A549 (cell line): ENCODE data around the gene TMEM138. TPM values are rescaled to one million over a fixed set of nuclear protein-coding genes. Genes with fewer than 3 reads are reported as not detected.
"Not testable (repeated sequence)": the region's sequence is repeated elsewhere in the genome, so short reads cannot be mapped to it uniquely, and the experiment has no call there.

ENCODE experiments used
- ATAC-seq, 2 experiments: fragments of 200-7000 bp in 1 of 2; fragments of >200 bp in 1 of 2; cut with Nextera tagmentation in 1 of 2; cut with Tn5 transposase in 1 of 2; 3 replicates each; pipeline versions ENCODE4 v1.8.0 to v1.9.1; 2018 to 2020; ENCODE audit warnings: mild to moderate bottlenecking in 1 of 2, moderate library complexity in 1 of 2
- CTCF ChIA-PET: fragments of 300-600 bp; sonication (Branson Sonifier 250); formaldehyde crosslinking; extraction: SDS; loops from one replicate; lab custom pipeline; 2021; ENCODE audit warnings: antibody characterized with exemption, inconsistent platforms; lab: Yijun Ruan, JAX
- POLR2A ChIA-PET: fragments of 350-600 bp; formaldehyde crosslinking; extraction: SDS; loops from one replicate; lab custom pipeline; 2021; ENCODE audit warnings: antibody characterized with exemption, inconsistent platforms; lab: Yijun Ruan, JAX
- DNase-seq, 2 experiments: peaks; one replicate each; pipeline versions ENCODE4 v3.0.0 to v3.0.0-alpha.2; 2011 to 2016; ENCODE audit warnings: low read depth in 1 of 2, low spot score in 1 of 2
- FAIRE-seq: peaks from 2 replicates; lab custom pipeline; 2011; peaks lifted over from hg19 to GRCh38; lab: Jason Lieb, UNC
- H3K27ac ChIP-seq, 2 experiments: fragments of >200 bp; sonication (Bioruptor Twin); formaldehyde crosslinking; 3 replicates each; pipeline ENCODE4 v1.5.1; 2016 to 2017
- H3K4me1 ChIP-seq: fragments of >200 bp; sonication (Bioruptor Twin); formaldehyde crosslinking; 3 replicates; pipeline ENCODE4 v1.6.1; 2016
- H3K4me2 ChIP-seq: fragments of >200 bp; sonication (Bioruptor Twin); formaldehyde crosslinking; 3 replicates; pipeline ENCODE4 v1.6.1; 2016
- H3K4me3 ChIP-seq: fragments of >200 bp; sonication (Bioruptor Twin); formaldehyde crosslinking; 3 replicates; pipeline ENCODE4 v1.5.1; 2016
- H3K9me3 ChIP-seq: fragments of >200 bp; sonication (Bioruptor Twin); formaldehyde crosslinking; 3 replicates; pipeline ENCODE4 v1.6.1; 2016
- BHLHE40 ChIP-seq: IDR thresholded peaks from 2 replicates; pipeline ENCODE4 v1.6.1; 2012; ENCODE audit warnings: low read depth, low read length, inconsistent platforms
- CBX8 ChIP-seq: fragments of 200-600 bp; sonication (generic); IDR thresholded peaks from 2 replicates; pipeline ENCODE4 v1.6.1; 2016
- CHD4 ChIP-seq: fragments of 200-600 bp; sonication (generic); IDR thresholded peaks from 2 replicates; pipeline ENCODE4 v1.6.1; 2016; ENCODE audit warnings: antibody characterized with exemption, mild to moderate bottlenecking, borderline replicate concordance
- EHF ChIP-seq: fragments of 250-450 bp; sonication (Bioruptor Pico); IDR thresholded peaks from 2 replicates; pipeline ENCODE4 v1.5.0; 2020; ENCODE audit warnings: mild to moderate bottlenecking
- EP300 ChIP-seq, 2 experiments: fragments of >200 bp; sonication (Bioruptor Twin); formaldehyde crosslinking; IDR thresholded peaks; 2 replicates in 1 of 2; 3 replicates in 1 of 2; pipeline ENCODE4 v1.6.1; 2016 to 2017
- ESRRA ChIP-seq: fragments of 150-350 bp; IDR thresholded peaks from 2 replicates; pipeline ENCODE4 v1.6.1; 2014; ENCODE audit warnings: mild to moderate bottlenecking, low read length, borderline replicate concordance
- FOXS1 ChIP-seq: fragments of 250-450 bp; sonication (Bioruptor Pico); IDR thresholded peaks from 2 replicates; pipeline ENCODE4 v1.5.0; 2020; ENCODE audit warnings: mild to moderate bottlenecking, moderate library complexity
- HDAC2 ChIP-seq: fragments of 200-600 bp; sonication (generic); IDR thresholded peaks from 2 replicates; pipeline ENCODE4 v1.6.1; 2016
- HEYL ChIP-seq: fragments of 250-450 bp; sonication (Bioruptor Pico); IDR thresholded peaks from 2 replicates; pipeline ENCODE4 v1.8.0; 2021; ENCODE audit warnings: mild to moderate bottlenecking, moderate library complexity
- HOXA7 ChIP-seq: fragments of 250-450 bp; sonication (Bioruptor Pico); IDR thresholded peaks from 2 replicates; pipeline ENCODE4 v1.5.0; 2020; ENCODE audit warnings: mild to moderate bottlenecking, moderate library complexity
- JUN ChIP-seq, 2 experiments: fragments of >200 bp; sonication (Bioruptor Twin); formaldehyde crosslinking; IDR thresholded peaks; 2 replicates in 1 of 2; 3 replicates in 1 of 2; pipeline ENCODE4 v1.6.1; 2016 to 2017
- KDM5A ChIP-seq: fragments of 200-600 bp; sonication (generic); IDR thresholded peaks from 2 replicates; pipeline ENCODE4 v1.6.1; 2016; ENCODE audit warnings: antibody characterized with exemption, mild to moderate bottlenecking
- MAFK ChIP-seq: fragments of 450-650 bp; IDR thresholded peaks from 2 replicates; pipeline ENCODE4 v1.6.1; 2014; ENCODE audit not compliant: partially characterized antibody
- MAZ ChIP-seq: fragments of 150-350 bp; IDR thresholded peaks from 2 replicates; pipeline ENCODE4 v1.6.1; 2014; ENCODE audit warnings: antibody characterized with exemption, low read depth, low read length, borderline replicate concordance
- MYC ChIP-seq: IDR thresholded peaks from 2 replicates; pipeline ENCODE4 v1.6.1; 2012; ENCODE audit warnings: mild to moderate bottlenecking, inconsistent platforms, low read length, improper control_type of control experiment, borderline replicate concordance
- NFE2L2 ChIP-seq: fragments of 150-350 bp; conservative IDR thresholded peaks from 2 replicates; pipeline ENCODE4 v1.6.1; 2014; ENCODE audit warnings: low read length
- NR3C1 ChIP-seq: fragments of >200 bp; sonication (Bioruptor Twin); formaldehyde crosslinking; IDR thresholded peaks from 3 replicates; pipeline ENCODE4 v1.6.1; 2017
- POLR2A ChIP-seq: IDR thresholded peaks from 2 replicates; pipeline ENCODE4 v1.6.1; 2012; ENCODE audit warnings: mild to moderate bottlenecking, low read length
- SMC3 ChIP-seq: fragments of >200 bp; sonication (Bioruptor Twin); formaldehyde crosslinking; IDR thresholded peaks from 3 replicates; pipeline ENCODE4 v1.6.1; 2018; ENCODE audit warnings: inconsistent platforms
- SREBF2 ChIP-seq: fragments of 450-650 bp; IDR thresholded peaks from 2 replicates; pipeline ENCODE4 v1.6.1; 2014; ENCODE audit warnings: mild to moderate bottlenecking, moderate library complexity
- ZC3H11A ChIP-seq: fragments of 450-650 bp; IDR thresholded peaks from 2 replicates; pipeline ENCODE4 v1.6.1; 2014; ENCODE audit warnings: antibody characterized with exemption, mild to moderate bottlenecking
- ZSCAN20 ChIP-seq: fragments of 250-450 bp; sonication (Bioruptor Pico); IDR thresholded peaks from 2 replicates; pipeline ENCODE4 v1.8.0; 2022; ENCODE audit warnings: mild to moderate bottlenecking, moderate library complexity
- WGBS: methylation state at CpG from one replicate; pipeline ENCODE4 v1.1.6; 2017; ENCODE audit errors: missing lambda C conversion rate; 5-methylcytosine and 5-hydroxymethylcytosine counted together
- polyA plus RNA-seq, 4 experiments: library from polyadenylated mRNA; depleted of rRNA in 3 of 4; stranded (reverse); fragments of >200 nt; fragmentation: RNase III in 1 of 4; extraction: RNeasy Plus Mini Kit Qiagen cat#74134 plus additional on column Dnase treatment in 1 of 4; gene quantifications; 2 replicates in 3 of 4; 3 replicates in 1 of 4; pipeline ENCODE4 v1.2.3, GENCODE V29; 2011 to 2017
- TF ChIP-seq, protein P1 (sequence below): fragments of >200 bp; sonication (Bioruptor Twin); formaldehyde crosslinking; IDR thresholded peaks from 3 replicates; pipeline ENCODE4 v1.6.1; 2016
- TF ChIP-seq, protein P2 (sequence below): fragments of 150-350 bp; IDR thresholded peaks from 2 replicates; pipeline ENCODE4 v1.6.1; 2014; ENCODE audit warnings: low read depth, mild to moderate bottlenecking, low read length
- TF ChIP-seq, protein P3 (sequence below): fragments of 250-450 bp; sonication (Bioruptor Pico); IDR thresholded peaks from 2 replicates; pipeline ENCODE4 v1.5.0; 2020; ENCODE audit warnings: low read depth, mild to moderate bottlenecking, moderate library complexity
- TF ChIP-seq, protein P4 (sequence below): fragments of >200 bp; sonication (Bioruptor Twin); formaldehyde crosslinking; IDR thresholded peaks from 2 replicates; pipeline ENCODE4 v1.6.1; 2016
- TF ChIP-seq, protein P5 (sequence below): IDR thresholded peaks from 2 replicates; pipeline ENCODE4 v1.6.1; 2012
- TF ChIP-seq, protein P6 (sequence below): fragments of 450-650 bp; IDR thresholded peaks from 2 replicates; pipeline ENCODE4 v1.6.1; 2014; ENCODE audit warnings: antibody characterized with exemption

The TMEM138 gene
- polyA plus RNA-seq, 2 of the 4 experiments (the other 2 are of a cell fraction): 80.3 to 143 TPM

DNA sequence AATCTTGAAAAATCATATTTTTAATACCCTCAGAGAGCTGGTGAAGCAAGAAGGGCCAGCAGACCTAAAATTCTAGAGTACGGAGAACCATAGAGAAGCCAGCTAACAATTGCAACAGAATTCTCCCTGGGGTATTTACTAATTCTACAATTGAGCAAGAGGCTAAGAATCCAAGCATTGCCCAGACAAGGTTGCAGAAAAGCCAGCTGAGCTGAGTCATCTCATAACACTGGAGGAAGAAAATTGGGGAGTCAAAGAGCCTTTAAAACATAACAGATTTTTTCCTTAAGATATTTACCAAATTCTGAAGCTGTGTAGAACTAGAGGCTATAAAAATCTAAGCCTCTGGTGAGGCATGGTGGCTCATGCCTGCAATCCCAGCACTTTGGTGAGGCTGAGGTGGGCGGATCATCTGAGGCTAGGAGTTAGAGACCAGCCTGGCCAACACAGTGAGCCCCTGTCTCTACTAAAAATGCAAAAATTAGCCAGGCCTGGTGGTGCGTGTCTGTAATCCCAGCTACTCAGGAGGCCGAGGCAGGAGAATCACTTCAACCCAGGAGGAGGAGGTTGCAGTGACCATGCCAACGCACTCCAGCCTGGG is 16.6 kb downstream of the TMEM138 start (continued):
- no peak for TF ChIP-seq MYC
- no peak for TF ChIP-seq MAZ
- no peak for TF ChIP-seq HOXA7
- no peak for TF ChIP-seq SMC3
- no peak for TF ChIP-seq EHF (CRISPR knock-in tag)
- TF ChIP-seq, protein P1, sequence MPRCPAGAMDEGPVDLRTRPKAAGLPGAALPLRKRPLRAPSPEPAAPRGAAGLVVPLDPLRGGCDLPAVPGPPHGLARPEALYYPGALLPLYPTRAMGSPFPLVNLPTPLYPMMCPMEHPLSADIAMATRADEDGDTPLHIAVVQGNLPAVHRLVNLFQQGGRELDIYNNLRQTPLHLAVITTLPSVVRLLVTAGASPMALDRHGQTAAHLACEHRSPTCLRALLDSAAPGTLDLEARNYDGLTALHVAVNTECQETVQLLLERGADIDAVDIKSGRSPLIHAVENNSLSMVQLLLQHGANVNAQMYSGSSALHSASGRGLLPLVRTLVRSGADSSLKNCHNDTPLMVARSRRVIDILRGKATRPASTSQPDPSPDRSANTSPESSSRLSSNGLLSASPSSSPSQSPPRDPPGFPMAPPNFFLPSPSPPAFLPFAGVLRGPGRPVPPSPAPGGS: peak; percentile 74; the same call in 1 of the 3 replicates
- no peak for TF ChIP-seq NR3C1
- TF ChIP-seq SREBF2: no peak
- no peak for TF ChIP-seq BHLHE40
- TF ChIP-seq, protein P2, sequence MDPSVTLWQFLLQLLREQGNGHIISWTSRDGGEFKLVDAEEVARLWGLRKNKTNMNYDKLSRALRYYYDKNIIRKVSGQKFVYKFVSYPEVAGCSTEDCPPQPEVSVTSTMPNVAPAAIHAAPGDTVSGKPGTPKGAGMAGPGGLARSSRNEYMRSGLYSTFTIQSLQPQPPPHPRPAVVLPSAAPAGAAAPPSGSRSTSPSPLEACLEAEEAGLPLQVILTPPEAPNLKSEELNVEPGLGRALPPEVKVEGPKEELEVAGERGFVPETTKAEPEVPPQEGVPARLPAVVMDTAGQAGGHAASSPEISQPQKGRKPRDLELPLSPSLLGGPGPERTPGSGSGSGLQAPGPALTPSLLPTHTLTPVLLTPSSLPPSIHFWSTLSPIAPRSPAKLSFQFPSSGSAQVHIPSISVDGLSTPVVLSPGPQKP: no peak
- TF ChIP-seq, protein P3, sequence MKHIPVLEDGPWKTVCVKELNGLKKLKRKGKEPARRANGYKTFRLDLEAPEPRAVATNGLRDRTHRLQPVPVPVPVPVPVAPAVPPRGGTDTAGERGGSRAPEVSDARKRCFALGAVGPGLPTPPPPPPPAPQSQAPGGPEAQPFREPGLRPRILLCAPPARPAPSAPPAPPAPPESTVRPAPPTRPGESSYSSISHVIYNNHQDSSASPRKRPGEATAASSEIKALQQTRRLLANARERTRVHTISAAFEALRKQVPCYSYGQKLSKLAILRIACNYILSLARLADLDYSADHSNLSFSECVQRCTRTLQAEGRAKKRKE (CRISPR knock-in tag): no peak
- TF ChIP-seq EP300 (IDR thresholded peaks at IDR 0.05): 0 out of 5 replicates have a peak, but pooled peaks of 1 of the 2 experiments have one; percentile 24
- TF ChIP-seq, protein P4, sequence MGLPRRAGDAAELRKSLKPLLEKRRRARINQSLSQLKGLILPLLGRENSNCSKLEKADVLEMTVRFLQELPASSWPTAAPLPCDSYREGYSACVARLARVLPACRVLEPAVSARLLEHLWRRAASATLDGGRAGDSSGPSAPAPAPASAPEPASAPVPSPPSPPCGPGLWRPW: peak; percentile 95
- peak; percentile 39 for TF ChIP-seq MAFK
- TF ChIP-seq NFE2L2: no peak
- no peak for TF ChIP-seq ZSCAN20 (CRISPR knock-in tag)
- TF ChIP-seq, protein P5, sequence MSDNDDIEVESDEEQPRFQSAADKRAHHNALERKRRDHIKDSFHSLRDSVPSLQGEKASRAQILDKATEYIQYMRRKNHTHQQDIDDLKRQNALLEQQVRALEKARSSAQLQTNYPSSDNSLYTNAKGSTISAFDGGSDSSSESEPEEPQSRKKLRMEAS: no peak
- no peak for TF ChIP-seq CBX8
- TF ChIP-seq POLR2A: no peak
- TF ChIP-seq, protein P6, sequence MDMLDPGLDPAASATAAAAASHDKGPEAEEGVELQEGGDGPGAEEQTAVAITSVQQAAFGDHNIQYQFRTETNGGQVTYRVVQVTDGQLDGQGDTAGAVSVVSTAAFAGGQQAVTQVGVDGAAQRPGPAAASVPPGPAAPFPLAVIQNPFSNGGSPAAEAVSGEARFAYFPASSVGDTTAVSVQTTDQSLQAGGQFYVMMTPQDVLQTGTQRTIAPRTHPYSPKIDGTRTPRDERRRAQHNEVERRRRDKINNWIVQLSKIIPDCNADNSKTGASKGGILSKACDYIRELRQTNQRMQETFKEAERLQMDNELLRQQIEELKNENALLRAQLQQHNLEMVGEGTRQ: no peak
- no peak for TF ChIP-seq HEYL (CRISPR knock-in tag)
- TF ChIP-seq ESRRA: no peak
- TF ChIP-seq JUN (IDR thresholded peaks at IDR 0.05): peak in 1 of 2 experiments; percentile 58; a peak in 2 of 5 replicates
- TF ChIP-seq KDM5A: no peak

DNA sequence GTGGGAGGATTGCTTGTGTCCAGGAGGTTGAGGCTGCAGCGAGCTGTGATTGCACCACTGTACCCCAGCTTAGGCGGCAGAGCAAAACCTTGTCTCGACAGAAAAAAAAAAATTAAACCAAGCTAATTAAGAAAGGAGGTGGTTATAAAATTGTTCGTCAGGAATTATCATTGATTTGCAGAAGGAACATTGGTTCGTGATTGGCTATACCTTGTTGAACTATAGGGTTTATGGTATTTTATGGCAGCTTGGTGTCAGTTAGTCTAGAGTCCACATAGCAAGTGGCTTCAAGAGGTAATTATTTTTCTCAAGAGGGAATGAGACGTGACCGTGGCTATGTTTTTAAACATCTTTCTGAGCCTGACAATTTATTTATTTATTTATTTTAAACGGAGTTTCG is 18.7 kb downstream of the TMEM138 start:
- no peak for TF ChIP-seq ZC3H11A
- no peak for TF ChIP-seq FOXS1
- no peak for TF ChIP-seq HDAC2
- no peak for TF ChIP-seq CHD4
- TF ChIP-seq, all 56 proteins: peak for 0
- Histone ChIP-seq H3K4me1 (peaks cover 20% of the 10 kb centered on the region), H3K27ac (no peak overlapping the region), H3K4me2 (no peak overlapping the region), H3K9me3 (no peaks in the 10 kb centered on the region), H3K4me3 (no peak overlapping the region)
- FAIRE-seq: no peak
- no peak for ATAC-seq
- no peak for DNase-seq
- POLR2A ChIA-PET: interaction anchor here (0.7 to 1.4 kb wide), 2 partner anchors 19 to 42 kb away, joined by 3 to 4 read pairs; partner anchors contain the start of genes CYB561A3 and TMEM138
- 90% methylated on average over 9 of the region's 9 CpGs for WGBS
- CTCF ChIA-PET: interaction anchor here (1.4 to 17.4 kb wide), 3 partner anchors 21 to 53 kb away, joined by 5 to 552 read pairs (median 521); partner anchors contain the start of genes CYB561A3, DDB1, TKFC and TMEM138

DNA sequence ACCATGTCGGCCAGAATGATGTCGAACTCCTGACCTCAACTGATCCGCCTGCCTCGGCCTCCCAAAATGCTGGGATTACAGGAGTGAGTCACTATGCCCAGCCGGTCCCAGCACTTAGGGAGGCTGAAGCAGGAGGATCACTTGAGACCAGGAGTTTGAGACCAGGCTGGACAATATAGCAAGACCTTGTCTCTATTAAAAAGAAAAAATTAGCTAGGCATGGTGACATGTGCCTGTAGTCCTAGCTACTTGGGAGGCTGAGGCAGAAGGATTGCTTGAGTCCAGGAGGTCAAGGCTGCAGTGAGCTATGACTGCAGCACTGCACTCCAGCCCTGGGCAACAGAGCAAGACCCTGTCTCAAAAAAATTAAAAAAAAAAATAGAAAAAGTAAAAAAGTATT is 21.7 kb downstream of the TMEM138 start:
- H3K4me3 ChIP-seq, H3K4me1 ChIP-seq, H3K9me3 ChIP-seq, ATAC-seq, H3K27ac ChIP-seq, DNase-seq, FAIRE-seq, H3K4me2 ChIP-seq: not testable (repeated sequence)
- ChIA-PET POLR2A (interaction anchor here (3.1 to 4.6 kb wide), 2 partner anchors 22 to 49 kb away, joined by 32 to 40 read pairs; partner anchors contain the start of genes CYB561A3, DDB1, TKFC and TMEM138), CTCF (interaction anchor here (0.6 to 17.4 kb wide), 11 partner anchors 8 to 553 kb away, joined by 3 to 552 read pairs (median 7); partner anchors contain the start of genes CYB561A3, DDB1, TKFC and TMEM138)
- WGBS: 92% methylated on average over 5 of the region's 5 CpGs
